GM12864 (cell line): ENCODE measurements around the gene ZNF691.
"Not testable (repeated sequence)": the region's sequence is repeated elsewhere in the genome, so short reads cannot be mapped to it uniquely, and the experiment has no call there.

ENCODE experiments used
- DNase-seq: peaks from one replicate; pipeline ENCODE4 v3.0.0-alpha.2; 2011; ENCODE audit warnings: low read depth
- H3K4me3 ChIP-seq: 2 replicates; pipeline ENCODE4 v1.5.1; 2011; ENCODE audit warnings: mild to moderate bottlenecking, low read depth, low read length, control low read depth
- CTCF ChIP-seq: IDR thresholded peaks from 2 replicates; pipeline ENCODE4 v1.5.1; 2011; ENCODE audit warnings: low read depth, mild to moderate bottlenecking, moderate library complexity, low read length, control low read depth, inconsistent platforms; ENCODE audit errors: missing control alignments

ZNF691 gene

DNA sequence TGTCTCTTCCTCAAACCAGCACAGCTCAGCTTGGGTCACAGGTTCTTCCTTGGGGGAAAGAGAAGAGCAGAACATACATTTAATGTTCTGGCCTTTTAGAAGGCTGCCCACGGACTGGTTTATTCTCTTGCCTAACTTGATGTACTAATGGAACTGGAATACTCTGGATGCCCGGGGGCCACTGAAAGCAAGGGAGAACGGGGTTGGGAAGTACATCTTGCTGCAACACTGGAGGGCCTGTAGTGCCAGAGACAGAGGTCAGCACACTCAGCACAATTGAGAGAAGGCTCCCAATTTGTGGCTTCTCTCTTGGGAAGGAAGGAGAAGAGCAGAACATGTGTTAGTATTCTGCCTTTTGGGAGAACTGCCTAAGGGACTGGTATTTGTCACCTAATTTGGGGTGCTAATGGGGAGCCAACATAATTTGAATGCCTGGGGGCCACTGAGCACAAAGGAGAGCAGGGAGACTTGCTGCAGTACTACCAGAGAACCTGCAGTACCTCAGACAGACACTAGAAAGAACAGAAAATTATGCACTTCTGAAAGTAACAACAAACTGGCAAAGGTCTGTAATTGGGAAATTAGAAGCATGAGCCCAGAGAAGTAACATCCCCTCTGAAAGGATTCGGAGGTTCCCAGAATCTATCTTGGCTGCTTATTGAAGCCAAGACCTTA, 14.1 kb downstream of the ZNF691 start:
- no peak for DNase-seq
- no peak overlapping the region for H3K4me3 ChIP-seq
- TF ChIP-seq CTCF, result peak; percentile 29

DNA sequence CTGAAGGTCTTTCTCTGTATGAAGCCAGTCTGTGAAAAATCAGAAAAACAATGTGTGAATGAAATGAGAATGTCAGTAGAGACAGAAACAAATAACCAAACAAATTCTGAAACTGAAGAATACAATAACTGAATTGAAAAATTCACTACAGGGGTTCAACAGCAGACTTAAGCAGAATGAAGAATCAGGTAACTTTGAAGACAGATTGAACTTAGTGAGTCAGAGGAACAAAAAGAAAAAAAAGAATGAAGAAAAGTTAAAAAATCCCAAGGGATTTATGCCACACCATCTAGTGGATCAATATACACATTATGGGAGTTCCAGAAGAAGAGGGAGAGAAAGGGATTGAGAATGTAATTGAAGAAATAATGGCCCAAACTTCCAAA, 14.6 kb downstream of the ZNF691 start:
- no peak overlapping the region for H3K4me3 ChIP-seq
- TF ChIP-seq CTCF, result no peak
- DNase-seq, result no peak

DNA sequence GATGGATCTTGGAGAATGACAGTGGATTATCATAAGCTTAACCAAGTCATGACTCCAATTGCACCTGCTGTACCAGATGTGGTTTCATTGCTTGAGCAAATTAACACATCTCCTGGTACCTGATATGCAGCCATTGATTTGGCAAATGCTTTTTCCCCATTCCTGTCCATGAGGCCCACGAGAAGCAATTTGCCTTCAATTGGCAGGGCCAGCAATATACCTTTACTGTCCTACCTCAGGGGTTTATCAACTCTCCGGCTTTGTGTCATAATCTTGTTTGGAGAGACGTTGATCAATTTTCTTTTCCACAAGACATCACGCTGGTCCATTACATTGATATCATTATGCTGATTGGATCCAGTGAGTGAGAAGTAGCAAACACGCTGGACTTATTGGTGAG, 20.1 kb downstream of the ZNF691 start:
- TF ChIP-seq CTCF, result no peak
- no peak overlapping the region for H3K4me3 ChIP-seq
- DNase-seq, result no peak

- not testable (repeated sequence) for H3K4me3 ChIP-seq, DNase-seq
These were observed 22.1 kb downstream of the ZNF691 start for GRCh38 chr1:42868466-42868865.

- not testable (repeated sequence) for DNase-seq, H3K4me3 ChIP-seq
These were observed 22.8 kb downstream of the ZNF691 start for GRCh38 chr1:42869254-42869653.

DNA sequence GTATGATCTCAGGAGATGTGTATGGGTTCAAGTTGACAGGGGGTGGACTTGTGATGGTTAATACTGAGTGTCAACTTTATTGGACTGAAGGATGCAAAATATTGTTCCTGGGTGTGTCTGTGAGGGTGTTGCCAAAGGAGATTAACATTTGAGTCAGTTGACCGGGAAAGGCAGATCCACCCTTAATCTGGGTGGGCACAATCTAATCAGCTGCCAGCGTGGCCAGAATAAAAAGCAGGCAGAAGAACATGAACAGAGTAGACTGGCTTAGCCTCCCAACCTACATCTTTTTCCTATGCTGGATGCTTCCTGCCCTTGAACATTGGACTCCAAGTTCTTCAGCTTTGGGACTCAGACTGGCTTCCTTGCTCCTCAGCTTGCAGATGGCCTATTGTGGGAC, 23.3 kb downstream of the ZNF691 start:
- not testable (repeated sequence) for DNase-seq, H3K4me3 ChIP-seq

- H3K4me3 ChIP-seq, DNase-seq: not testable (repeated sequence)
These were observed 26.7 kb downstream of the ZNF691 start for GRCh38 chr1:42873108-42873507.

GRCh38 chr1:42873670-42874069, 27.3 kb downstream of the ZNF691 start:
- no peak overlapping the region for H3K4me3 ChIP-seq
- no peak for DNase-seq
- no peak for TF ChIP-seq CTCF

GRCh38 chr1:42876009-42876408, 29.6 kb downstream of the ZNF691 start:
- DNase-seq, result no peak
- no peak for TF ChIP-seq CTCF
- no peak overlapping the region for H3K4me3 ChIP-seq
